WI38 (cell line): ENCODE measurements around the gene DRC7.

ENCODE experiments used
- H3K4me3 ChIP-seq: 2 replicates; pipeline ENCODE4 v1.5.1; 2011; ENCODE audit warnings: low read depth, mild to moderate bottlenecking, control low read depth, low read length
- CTCF ChIP-seq: IDR thresholded peaks from 2 replicates; pipeline ENCODE4 v1.5.1; 2012; ENCODE audit warnings: low read depth, mild to moderate bottlenecking, control low read depth, low read length

DRC7 gene

GRCh38 chr16:57756424-57757325 lies 62.1 kb downstream of the DRC7 start:
- no peak for TF ChIP-seq CTCF
- H3K4me3 ChIP-seq: no peak overlapping the region

- no peak overlapping the region for H3K4me3 ChIP-seq
- TF ChIP-seq CTCF: peak; percentile 94
Observed at GRCh38 chr16:57757326-57757786, 62.8 kb downstream of the DRC7 start.

DNA sequence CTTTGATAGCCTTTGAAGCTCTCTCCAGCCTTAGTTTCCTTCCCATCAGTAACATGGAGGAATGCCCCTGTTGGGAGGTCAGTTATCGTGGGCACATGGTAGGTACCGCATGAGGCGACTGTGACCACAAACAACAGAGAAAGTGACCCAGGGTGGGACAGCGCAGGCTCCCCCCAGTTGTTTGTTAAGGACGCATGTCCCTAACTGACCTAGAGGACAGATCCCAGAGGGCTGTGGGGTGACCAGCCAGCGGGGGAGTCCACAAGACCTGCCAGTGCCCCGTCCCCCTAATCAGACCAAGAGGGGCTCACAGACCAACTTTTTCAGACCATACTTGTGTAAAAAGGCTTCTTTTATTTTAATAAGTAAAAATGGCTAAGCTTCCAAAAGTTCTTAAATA lies 63.3 kb downstream of the DRC7 start:
- no peak for TF ChIP-seq CTCF
- no peak overlapping the region for H3K4me3 ChIP-seq

DNA sequence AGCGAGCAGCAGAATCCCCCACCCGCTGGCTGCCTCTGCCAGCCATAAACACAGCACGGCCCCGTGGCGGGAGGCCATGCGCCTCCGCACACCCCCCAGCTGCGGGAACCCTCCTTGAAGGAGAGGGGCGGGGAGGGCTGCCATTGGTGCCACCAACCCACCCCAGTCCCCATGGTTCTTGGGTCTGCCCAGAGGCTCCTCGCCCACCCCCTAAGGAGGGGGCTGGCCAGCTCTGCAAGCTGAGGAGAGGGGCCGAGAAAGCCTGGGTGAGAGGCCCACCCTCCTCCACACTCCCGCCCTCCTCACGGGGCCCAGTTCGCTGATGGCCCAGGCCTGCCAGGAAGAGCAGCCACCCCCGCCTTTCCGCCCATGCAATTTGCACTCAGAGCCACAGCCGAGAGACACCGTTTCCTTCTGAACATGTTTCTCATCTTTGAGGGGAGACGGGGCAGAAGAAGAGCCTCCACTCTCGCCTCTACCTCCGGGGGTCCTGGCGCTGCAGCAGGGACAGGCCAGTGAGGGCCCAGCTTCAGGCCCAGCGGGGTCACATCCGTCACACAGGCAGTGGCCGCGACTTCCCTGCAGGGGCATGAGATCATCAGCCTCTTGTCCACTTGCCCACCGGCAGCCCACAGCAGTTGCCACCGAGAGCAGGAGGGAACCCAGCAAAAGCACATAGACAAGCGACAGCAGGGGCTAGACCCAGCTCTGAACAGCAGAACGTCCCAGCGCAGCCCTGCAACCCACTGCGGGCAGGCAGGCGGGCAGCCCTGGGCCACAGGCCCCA lies 63.9 kb downstream of the DRC7 start:
- no peak for TF ChIP-seq CTCF
- no peak overlapping the region for H3K4me3 ChIP-seq

GRCh38 chr16:57759131-57759530 lies 64.5 kb downstream of the DRC7 start:
- no peak overlapping the region for H3K4me3 ChIP-seq
- no peak for TF ChIP-seq CTCF

DNA sequence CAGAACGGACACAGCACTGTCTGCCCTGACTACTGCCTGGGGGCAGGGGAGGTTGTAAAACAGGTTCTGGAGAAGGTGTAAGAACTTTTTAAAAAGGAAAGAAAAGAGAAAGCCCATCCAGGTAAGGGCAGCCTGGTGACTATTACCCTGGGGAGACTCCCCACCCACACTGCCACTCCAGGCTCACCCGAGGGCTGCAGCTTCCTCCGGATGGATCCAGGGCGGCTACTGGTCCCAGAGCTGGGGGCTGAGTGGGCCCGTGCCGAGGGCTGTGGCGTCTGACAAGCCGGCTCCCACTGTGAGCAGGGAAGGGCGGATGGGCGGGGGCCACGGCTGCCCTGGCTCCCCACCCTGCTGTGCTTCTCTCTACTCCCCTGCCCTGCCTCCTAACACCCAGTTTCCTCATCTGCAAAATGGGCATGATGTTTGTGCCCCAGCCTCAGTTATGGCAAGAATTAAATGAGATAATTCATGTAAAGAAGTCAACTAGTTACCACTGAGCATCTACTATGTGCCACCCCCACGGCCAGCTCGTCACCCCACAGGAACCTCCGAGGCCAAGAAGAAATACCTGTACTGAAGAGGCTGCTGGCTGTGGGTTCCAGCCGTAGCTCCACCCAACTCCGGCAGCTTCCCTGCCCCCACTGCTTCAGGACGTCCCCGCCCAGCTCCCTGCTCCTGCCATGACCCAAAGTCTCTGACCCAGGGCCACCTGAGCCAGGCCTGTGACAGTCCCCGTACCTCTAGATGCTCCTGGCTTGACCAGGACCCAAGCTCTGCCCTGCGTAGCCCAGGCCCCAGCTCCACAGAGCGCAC lies 65.1 kb downstream of the DRC7 start:
- no peak overlapping the region for H3K4me3 ChIP-seq
- no peak for TF ChIP-seq CTCF
